Superior temporal gyrus (tissue), 1 donor: ENCODE results near the gene NT5DC4.

ENCODE experiments used
- DNase-seq: peaks from one replicate; pipeline ENCODE4 v3.0.0-alpha.2; 2016; ENCODE audit errors: extremely low spot score

NT5DC4 gene

DNA sequence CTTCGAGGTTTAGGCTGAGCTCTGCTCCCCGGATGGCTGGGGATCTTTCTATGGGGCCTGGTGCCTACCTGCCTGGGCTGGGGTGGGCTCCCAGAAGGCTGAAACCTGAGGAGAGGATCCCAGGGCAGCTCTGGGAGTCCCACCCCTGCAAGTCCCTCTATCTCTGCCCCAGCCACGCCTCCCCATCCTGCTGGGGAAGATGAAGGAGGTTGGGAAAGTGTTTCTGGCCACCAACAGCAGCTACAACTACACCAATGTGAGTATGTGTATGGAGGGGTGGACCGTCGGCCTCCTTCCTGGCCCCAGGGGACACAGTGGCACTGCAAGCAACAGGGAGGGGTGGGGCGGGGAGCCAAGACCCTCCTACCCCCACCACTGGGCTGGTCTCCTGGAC is 2.7 kb downstream of the NT5DC4 start:
- DNase-seq: no peak

DNA sequence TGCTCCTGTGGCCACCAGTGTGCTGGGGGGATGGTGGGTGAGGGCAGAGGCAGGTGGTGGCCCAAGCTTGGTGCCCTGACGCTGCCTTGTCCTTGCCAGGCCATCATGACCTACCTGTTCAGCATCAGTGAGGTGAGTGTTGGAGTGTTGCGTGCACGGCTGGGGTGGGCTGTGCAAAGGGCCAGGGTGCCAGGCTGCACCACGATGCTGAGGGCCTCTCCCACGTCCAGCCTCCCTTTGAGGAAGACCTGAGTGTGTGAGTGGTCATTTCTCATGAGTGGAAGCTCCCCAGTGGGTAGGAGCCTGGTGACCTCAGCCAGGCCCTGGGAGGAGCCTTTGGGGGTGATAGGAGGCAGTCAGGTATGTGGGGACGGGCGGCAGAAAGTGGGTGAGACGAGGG is 3.2 kb downstream of the NT5DC4 start:
- DNase-seq: no peak

DNA sequence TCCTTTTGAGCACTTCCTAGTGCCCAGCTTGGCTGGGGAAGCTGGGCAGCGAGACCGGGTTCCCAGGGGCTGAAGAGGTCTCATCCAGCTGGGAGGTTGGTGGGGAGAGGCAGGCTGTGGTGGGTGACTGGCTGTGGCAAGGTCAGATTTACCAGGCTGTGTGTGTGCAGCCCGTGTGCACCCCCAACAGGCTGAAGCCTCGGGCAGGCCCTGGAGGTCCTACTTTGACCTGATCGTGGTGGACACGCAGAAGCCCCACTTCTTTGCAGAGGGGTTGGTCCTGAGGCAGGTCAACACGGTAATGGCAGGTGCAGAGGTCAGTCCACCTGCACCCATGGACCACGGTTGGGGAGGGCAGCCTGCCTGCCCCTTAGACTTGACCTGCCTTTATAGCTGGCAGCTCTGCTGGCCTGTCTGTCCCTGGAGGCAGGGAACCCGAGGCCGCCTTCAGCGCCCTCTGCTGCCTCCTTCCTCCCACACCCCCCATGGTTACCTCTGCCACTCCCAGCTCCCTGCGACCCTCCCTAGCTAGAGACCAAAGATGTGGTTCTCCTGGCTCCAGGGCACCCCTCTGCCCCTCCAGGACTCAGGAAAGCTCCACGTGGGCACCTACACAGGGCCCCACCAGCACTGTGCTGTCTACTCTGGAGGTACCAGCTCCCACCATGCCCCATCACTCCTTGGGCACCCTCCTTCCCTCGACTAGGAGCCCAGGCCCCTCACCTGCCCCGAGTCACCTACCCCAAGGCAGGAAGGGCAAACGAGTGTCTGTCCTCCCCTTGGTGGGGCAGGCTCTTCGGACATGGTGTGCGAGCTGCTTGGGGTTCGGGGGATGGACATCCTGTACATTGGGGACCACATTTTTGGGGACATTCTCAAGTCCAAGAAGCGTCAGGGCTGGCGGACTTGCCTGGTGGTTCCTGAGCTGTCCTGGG is 4.0 kb downstream of the NT5DC4 start:
- DNase-seq: no peak

DNA sequence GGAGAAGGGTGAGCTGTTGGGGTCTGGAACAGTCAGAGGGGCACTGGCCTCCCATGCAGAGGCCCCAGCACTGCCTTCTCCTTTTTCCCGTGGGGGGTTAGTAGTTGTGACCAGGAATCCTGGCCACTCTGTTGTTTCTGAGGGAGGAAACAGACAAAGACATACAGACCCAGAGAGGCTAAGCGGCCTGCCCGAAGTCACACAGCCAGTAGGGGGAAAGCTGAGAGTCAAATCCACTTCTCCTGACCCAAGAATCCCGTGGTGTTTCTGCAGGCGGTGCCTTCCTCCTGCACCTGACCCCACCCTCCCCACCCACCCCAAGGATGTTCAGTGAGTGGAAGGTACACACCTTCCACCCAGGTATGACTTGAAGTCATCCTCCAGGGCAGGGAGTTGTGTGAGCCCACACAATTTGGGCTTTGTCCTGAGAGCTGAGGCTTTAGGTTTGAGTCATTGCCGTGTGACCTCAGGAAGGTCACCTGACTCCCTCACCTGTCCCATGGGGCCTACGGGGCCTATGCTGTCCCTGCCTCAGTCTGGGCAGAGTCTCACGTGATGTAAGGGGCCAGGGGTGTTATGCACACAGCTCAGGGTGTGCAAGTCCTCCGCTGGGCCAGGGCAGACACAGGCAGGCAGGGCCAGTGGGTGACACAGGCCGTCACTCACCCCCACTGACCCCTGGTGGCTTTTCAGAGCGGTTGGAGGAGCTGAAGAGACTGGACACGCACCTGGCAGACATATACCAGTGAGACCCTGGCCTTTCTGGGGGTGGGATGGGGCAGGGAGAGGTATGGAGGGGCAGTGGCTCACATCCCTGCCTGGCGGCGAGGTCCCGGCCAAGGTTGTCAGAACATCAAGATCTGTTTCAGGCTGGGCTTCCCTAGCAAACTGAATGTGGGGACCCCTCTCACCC is 5.0 kb downstream of the NT5DC4 start:
- no peak for DNase-seq

DNA sequence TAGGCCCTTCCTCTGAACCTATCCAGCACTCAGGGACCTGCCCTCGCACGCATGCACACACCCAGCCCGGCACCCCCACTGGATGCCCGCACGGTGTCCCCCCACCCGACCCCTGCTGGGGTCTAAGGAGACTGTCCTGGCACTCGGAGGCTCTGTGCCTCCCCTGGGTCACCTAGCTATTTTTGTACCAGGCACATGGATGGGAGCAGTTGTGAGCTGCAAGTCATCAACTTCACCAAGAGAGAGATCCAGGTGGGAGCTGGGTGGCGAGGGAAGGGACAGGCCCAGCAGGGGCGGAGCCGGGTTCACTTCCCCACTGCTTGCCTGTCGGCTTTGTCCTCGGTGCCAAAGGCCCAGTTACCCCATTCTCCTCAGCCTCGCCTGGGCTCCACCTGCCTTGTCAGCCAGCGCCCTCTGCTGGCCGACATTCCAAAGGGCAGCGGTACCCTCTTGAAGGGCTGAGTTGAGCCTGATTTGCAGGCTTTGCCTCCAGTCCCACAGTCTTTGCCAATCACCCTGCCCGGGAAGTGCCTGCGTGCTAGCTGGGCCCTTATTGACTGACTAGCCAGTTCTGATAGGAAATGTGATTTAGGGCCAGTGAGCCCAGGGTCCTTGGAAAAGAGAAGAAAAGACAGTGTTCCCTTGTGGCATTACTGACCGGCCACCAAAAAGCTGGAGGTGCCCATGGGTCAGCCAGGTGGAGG is 5.8 kb downstream of the NT5DC4 start:
- peak; percentile 94 for DNase-seq

DNA sequence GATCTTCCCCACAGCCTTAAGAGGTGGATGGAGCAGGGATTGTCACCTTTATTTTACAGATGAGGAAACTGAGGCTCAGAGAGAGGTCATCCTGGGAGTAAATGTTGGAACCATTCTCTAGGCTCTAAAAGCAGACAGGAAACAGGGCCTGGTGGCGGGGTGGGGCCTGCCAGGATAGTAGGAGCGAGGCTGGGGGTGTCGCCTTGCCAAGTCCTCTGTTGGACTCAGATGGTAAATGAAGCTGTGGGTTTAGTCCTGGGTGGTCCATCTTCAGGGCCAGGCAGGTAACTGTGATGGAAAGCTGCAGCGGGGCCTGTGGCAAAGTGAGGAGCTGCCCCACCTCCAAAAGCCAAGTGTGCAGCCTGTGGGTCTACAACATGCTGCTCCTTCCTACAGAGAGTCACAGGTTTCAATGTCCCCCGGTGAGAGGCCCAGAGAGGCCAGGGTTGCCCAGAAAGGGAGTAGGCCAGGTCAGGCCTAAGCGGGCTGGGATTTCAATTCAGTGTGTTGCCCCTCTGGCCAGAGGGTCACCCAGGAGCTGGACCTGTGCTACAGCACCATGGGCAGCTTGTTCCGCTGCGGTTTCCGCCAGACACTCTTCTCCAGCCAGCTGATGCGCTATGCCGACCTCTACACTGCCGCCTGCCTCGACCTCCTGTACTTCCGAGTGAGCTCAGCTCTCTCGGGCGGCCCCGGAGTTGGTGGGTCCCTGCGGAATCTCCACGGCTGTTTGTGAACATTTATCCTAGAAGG is 6.6 kb downstream of the NT5DC4 start:
- no peak for DNase-seq

DNA sequence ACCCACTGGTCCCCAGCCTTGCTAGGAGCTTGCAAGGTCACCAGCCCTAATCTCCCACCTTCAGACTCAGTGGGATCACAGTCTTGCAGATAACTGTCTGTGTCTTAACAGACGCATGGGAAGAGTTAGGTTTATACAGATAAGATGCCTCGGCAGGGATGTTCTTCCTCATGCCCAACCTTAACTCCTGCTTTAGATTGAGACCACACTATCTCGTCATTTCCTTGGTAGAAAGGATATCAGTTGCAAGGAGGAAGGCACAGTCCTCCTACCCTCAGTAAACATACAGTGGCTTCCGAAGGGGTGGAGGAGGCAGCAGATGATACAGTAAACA is 7.2 kb downstream of the NT5DC4 start:
- DNase-seq: no peak

DNA sequence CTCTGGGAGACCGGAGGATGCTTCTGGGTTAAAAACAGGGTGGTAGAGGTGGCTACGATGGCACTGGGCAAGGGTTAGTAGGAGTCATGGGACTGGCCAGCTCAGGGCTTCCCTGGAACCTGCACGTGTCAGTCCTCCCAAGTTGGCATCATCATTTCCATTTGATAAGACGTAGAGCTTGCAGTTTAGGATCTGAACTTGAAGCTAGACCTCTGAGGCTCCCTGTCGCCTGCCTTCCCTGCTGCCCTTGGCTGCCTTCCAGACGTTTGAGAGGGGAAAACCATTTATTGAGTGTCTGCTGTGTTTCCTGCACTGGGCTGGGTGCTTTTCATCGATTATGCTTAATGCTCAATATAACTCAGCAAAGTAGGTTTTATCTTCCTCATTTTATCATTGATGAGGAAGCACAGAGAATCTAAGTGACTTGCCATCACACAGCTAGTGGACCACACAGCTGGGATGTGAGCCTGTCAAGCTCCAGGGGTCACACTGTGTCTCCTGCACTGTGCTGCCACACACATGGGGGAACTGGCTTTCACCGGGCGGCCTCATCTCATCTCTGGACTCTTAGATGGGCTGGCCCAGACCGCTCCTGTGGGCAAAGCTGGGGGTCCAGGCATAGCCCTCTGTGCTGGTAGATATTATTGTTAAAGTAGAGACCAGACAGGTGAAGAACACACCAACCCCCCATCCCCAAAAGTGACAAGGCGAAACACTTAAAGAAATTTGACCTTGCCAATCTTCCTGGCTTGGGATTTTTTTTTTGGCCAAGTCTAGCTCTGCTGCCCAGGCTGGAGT is 7.8 kb downstream of the NT5DC4 start:
- no peak for DNase-seq

DNA sequence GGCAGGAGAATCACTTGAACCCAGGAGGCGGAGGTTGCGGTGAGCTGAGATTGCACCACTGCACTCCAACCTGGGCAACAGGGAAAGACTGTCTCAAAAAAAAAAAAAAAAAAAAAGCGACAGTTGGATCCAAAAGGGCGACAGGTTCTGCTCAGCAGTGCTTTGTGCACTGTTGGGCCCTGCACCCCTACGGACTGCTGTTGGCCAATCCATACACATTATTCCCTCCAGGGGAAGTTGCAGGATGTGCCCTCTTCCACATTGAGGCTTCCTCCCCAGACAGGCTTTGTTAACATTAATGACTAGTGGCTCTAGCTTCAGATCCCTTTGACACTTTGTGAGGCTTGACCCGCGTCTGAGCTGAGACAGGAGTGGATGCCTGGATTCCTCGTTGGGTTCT is 9.4 kb downstream of the NT5DC4 start:
- DNase-seq: no peak

DNA sequence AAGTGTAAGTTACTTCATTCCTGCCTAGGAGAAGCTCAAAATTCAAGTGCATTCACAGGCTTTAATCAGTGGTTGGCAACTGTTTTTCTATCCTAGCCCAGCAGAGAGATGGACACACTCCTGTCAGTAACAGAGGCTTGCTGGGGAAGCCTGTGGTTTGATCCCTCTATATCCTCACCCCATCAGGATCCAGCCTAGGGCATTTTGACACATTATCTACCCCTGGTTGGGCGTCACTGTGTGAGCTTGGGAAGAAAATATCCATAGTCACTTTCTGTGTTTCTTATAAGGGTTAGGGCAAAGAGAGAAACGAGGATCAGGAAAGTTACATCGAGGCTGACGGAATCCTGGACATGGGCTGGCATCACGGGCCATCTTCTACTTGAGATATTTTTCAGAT is 10.0 kb downstream of the NT5DC4 start:
- DNase-seq: no peak

DNA sequence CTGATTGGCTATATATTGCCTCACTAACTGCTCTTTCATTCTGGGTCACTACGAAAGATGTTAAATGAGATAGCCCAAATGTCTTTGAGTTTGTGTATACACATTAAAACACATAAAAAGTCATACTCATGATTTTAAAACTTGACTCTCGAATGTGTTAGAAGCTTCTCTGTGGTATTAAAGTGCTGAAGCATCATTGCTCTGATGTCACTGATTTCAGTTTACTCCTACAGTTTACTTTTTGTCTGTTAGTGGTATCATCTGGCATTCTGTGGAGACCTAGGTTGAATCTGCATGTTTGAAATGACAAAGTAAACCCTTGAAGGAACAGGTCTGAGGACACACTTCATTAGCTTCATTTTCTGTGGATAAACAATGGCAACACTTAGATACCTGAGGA is 10.7 kb downstream of the NT5DC4 start:
- no peak for DNase-seq

DNA sequence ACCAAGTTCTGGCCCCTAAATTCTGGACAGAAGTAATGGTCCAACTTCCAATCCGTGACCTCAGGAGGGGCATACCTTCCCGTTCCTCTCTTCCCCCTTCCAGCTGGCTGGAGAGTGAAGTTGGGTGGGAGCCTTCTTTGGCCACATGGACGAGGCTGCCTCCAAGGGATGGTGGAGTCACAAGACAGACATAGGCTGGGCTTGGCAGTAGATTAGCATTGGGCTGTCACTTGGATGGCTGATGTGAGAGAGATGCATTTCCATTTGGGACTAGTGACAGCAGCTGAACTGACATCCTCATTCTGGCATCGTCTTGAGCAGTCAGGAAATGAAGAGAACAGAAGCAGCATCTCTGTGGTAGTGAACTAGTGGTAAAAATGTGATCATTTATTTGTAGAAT is 12.6 kb downstream of the NT5DC4 start:
- no peak for DNase-seq

DNA sequence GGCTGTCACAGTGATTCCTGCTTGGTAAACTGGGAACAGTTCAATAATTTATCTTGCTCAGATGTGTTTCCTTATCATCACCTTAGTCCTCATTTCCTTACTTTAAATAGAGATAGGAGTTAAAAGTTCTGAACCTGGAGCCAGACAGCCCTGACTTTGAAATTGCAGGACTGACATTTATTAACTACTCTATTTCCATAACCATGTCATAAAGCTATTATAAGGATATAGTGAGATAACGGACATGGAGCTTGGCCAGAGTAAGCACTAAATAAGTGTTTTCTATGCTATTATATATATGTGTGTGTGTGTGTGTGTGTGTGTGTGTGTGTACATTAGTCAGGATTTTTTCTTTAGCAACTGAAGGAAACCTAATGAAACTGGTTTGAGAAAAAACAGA is 13.1 kb downstream of the NT5DC4 start:
- DNase-seq: no peak

DNA sequence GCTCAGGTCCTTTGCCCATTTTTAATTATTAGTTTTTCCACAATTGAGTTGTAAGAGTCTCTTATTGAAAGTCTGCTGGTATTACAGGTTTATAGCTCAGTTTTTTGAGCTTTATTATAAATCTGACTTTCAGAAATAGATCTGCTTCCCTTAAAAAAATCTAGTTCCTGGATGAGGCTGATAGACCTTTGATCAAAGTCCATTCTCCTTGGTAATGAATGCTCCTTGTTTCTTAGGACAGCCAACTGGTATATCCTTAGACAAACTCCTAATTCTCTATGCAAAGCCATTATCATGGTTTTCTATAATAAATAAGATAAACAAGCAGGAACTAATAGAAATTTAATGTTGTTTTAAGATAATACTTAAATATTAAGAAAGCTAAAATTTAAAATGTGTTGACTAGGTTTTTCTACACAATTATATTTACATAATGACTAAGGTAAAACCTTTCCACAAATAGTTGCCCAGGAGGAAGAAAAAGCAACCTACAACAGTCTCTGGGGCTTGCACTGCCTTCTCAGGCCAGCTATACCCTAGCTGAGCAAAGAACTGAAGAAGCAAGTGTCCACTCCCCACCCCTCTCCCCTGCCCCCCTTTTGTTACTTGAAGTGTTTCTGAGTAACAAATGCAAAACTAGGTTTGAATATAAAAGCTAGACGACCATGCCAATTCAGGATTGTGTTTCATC is 16.9 kb downstream of the NT5DC4 start:
- no peak for DNase-seq

DNA sequence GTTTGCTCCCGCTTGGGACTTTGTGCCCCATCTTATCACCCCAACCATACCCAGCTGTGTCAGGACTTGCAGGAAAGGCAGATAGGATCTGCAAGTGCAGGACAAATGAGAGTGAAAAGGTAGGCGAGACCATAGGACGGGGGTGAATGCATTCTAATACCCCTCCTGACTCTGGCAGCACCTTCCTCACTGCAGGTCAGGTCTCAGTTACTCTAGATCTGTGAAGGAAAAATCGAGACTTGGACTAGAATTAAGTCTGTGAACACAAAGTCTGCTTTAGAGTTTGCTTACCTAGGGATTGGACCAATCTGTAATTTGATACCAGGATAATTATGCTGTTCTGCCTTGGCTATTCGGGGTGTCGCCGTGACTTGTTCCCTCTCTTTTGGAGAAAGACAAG is 19.7 kb downstream of the NT5DC4 start:
- DNase-seq: no peak

DNA sequence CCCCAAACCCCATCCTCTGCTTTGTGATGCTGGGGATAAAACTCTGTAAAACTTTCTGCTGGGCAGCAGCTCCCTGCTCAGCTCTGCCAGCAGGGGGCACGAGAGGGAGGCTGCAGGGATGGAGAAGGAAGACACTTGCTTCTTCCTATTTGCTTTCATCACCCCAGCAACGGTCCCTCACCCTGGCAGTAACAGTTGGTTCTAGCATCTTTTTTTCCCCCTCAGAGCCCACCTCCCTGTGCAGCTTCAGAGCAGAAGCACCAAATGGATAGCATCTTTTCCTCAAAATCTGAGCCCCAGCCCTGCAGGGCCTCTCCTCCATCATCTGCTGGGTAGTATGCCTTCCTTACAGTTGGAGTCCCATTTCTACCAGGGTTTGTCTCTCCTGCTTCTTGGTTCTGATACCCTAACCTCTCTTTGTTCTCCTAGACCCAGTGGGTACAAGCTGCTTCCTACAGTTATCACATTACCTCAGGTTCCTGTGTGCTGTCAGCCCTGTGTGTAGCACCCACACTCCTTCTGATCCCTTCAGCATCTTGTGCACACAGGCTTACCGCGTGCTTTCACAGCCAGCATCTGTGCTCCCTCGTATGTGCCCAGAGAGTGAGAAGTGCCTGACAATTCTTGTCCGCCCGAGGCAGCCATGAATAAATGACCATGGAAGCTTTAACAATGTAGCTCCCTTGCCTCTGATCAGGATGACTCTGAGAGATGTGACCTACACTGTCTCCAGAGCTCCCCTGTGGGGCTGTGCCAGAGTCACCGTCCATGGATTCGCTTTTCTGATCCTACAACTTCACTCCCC is 29.1 kb downstream of the NT5DC4 start:
- peak; percentile 87 for DNase-seq

DNA sequence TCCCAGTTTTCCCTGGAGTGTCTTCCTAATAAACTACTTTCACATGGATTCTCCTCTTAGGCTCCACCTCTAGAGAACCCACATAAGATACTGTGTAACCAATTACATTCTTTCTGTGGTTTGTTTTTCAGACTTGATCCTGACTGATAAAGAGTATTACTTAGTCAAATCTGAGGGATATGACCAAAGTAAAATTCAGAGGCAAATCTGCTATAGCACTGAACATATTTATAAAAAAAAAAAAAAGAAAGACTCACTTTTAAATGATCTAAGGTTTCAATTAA is 29.7 kb downstream of the NT5DC4 start:
- DNase-seq: no peak

DNA sequence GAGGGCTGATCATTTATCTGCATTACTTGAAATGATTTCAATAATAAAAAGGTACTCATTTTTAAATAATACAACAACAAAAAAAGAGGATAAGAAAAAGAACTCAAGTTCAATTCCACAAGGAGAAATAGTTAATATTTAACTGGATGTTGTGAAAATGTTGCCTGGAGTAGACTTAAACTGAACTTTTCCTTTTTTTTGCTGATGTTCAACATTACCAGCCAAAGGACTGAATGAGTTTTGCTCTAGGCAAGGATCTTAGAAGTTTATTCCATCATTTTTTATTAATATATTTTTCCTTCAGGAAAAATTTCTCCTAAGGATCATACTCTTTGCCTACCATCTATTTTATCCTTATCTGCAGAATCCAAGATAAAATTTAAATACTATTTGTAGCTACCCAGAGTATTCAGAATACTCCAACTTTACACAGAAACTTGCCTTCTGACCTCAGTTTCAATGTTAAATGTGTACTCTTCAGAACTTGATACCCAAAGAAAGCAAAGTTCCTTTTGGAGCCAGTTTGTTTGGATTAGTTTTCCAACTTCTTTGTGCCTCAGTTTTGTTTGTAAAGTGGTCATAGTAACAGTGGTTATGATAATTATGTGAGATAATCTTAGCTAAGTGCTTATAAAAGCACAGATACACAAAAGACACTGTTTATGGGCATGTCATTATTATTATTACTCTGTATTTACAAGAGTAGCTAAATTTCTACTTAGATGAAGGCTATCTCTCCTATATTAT is 30.8 kb downstream of the NT5DC4 start:
- no peak for DNase-seq

DNA sequence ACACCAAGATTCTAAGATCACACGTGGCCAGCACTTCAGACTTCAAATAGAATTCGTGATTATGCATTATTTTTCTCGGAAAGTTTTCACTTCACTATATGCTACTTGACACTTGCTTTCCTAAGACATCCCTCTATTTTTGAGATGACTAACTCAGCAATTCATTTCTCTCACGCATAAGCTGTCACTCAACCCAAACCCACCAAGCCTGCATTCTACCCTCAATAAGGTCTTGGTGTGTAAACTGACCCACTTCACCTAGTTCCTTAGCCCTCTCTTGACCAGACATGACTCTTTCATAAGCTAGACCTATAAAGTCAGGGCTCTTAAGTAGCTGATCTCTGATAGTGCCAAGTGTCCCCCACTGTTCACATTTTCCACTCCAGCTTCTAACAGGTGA is 31.8 kb downstream of the NT5DC4 start:
- DNase-seq: no peak
